NCI-H2029 (cell line): ENCODE measurements around the gene ARHGEF16.

Source experiments
- DNase-seq: peaks from one replicate; lab custom pipeline; 2025; lab: John Stamatoyannopoulos, UW

The ARHGEF16 gene

GRCh38 chr1:3502641-3503524 lies 48.4 kb downstream of the ARHGEF16 start:
- DNase-seq, result no peak

DNA sequence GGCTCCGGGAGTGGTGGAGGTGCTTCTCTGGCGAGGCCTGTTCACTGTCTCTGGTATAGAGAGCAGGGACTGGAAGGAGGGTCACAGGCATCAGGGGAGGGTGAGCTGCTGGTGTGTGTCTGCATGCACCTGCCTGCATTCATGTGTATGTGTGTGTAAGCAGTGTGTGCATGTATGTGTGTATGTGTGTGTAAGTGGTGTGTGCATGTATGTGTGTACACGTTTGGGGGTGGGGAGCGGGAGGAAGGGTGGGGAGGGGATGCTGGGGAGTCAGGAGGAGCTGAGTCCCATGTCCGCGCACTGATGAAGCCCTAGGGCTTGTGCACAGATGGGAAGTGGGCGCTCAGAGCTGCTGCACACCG lies 49.0 kb downstream of the ARHGEF16 start:
- no peak for DNase-seq

- DNase-seq, result no peak
These were observed 49.8 kb downstream of the ARHGEF16 start for GRCh38 chr1:3504151-3504821.

- DNase-seq, result no peak
These were observed 50.3 kb downstream of the ARHGEF16 start for GRCh38 chr1:3504822-3505153.

DNA sequence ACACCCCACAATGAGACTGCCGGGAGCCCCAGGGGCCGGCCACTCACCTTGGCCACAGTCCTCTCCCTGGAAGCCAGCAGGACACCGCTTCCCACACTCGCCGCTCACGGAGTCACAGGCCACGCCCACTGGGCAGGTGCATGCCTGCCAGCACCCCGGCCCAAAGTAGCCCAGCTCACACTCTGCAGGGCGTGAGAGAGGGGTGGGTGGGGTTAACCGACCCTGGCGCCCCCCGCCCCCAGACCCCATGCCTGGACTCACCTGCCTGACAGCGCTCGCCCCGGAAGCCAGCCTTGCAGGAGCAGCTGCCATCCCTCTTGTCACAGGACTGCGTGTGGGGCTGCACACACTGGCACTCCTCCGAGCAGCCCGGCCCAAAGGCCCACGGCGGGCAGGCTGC lies 50.7 kb downstream of the ARHGEF16 start:
- DNase-seq, result no peak

GRCh38 chr1:3506041-3506440 lies 51.6 kb downstream of the ARHGEF16 start:
- no peak for DNase-seq

DNA sequence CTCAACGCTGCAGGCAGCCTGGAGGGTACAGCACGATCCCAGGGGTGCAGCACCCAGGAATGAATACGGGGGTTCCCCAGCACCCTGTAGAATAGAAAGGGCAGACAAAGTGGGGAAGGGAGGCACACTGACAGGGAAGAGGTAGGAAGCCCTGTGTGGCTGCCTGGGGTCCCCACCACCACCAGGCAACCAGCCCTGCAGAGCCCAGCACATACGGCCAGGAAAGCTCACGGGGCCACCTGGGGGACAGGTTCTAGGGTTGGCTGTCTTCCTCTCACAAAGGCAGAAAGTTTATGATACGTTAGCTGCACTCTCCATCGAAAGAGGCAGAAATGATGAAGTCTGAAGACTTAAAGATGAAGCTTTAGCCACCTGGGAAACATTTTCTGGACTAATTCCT lies 52.5 kb downstream of the ARHGEF16 start:
- no peak for DNase-seq

DNA sequence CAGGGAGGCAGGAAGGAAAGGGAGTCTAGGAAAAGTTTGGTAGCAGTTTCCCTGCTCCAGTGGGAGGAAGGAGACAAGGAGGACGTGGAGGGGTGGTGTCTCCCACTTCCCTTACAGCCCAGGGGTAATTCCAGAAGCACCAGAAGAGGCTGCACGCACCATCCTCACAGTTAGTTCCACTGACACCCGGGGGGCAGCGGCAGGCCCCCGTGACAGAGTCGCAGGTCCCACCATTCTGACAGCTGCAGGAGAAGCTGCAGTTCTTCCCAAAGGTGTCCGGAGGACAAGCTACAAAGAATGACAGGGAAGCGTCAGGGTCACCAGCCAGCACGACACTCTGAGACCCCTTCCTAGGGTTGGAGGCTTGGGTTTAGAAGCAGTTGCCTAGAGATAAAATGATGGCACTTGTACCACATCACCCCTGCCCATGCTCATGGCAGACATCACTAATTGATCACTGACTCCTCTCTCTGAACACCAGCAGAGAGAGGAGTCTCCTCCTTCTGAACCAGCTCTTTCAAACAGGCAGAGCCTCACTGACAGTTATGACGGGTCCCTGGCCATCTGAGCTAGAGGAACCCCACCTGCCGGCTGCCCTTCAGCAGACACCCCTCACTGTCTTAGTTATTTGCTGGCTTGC lies 53.3 kb downstream of the ARHGEF16 start:
- no peak for DNase-seq

- DNase-seq, result no peak
These were observed 54.4 kb downstream of the ARHGEF16 start for GRCh38 chr1:3508757-3509415.

DNA sequence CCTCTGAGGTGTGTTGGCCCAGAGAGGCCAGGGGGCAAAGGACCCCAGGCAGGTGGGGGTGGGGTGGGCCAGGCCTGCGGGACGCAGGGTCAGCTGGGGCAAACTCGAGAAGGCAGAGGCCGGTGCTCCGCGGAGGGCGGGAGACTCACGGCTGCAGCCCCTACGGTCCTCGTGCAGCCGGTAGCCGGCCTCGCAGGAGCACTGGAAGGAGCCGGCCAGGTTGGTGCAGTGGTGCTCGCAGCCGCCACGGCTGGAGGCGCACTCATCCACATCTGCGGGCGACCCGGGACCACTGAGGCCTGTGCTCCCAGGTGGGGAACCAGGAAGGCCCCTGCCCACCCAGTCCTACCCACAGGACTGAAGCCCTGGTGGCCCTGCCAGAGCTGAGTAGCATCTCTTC lies 55.3 kb downstream of the ARHGEF16 start:
- no peak for DNase-seq

DNA sequence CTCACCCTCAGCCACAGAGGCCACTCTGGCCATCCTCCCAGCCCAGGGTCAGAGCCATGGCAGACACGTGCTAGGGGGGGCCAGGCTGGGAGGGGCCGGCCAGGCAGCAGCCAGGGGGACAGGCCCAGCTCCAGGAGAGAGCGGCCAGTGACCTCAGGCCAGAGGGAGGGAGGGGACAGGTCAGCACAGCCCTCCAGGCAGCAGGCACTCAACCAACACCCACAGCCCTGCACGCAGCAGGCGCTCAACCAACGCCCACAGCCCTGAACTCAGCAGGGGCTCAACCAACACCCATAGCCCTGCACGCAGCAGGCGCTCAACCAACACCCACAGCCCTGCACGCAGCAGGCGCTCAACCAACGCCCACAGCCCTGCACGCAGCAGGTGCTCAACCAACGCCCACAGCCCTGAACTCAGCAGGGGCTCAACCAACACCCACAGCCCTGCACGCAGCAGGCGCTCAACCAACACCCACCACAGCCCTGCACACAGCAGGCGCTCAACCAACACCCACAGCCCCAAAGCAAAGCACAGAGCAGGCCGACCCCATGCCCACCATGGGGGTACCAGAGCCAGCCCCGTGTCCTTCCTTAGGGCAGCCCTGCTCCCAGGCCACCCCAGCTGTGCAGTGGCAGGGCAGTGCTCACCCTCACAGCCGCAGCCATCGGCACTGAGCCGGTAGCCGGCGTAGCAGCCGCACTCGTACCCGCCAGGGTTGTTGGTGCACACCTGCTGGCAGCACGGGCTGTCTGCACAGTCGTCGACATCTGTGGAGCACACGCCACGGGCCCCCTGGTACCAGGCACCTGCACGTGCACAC lies 55.9 kb downstream of the ARHGEF16 start:
- no peak for DNase-seq

DNA sequence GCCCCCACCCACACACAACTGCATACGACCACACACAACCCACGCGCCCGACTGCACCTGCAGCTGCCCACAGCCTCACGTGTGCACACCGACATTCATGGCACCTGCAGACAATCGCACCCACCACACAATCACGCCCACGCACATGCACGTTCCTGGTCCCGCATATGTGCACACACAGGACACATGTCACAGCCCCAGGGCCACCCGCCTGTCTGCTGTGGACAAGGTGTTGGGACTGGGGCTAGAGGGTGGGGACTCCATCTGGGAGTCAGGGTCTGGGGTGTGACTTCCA lies 56.4 kb downstream of the ARHGEF16 start:
- no peak for DNase-seq

GRCh38 chr1:3511306-3511705 lies 56.8 kb downstream of the ARHGEF16 start:
- DNase-seq, result no peak

GRCh38 chr1:3511856-3512255 lies 57.4 kb downstream of the ARHGEF16 start:
- DNase-seq, result no peak

GRCh38 chr1:3514404-3514803 lies 59.9 kb downstream of the ARHGEF16 start:
- no peak for DNase-seq

- no peak for DNase-seq
These were observed 60.8 kb downstream of the ARHGEF16 start for GRCh38 chr1:3515272-3515671.

DNA sequence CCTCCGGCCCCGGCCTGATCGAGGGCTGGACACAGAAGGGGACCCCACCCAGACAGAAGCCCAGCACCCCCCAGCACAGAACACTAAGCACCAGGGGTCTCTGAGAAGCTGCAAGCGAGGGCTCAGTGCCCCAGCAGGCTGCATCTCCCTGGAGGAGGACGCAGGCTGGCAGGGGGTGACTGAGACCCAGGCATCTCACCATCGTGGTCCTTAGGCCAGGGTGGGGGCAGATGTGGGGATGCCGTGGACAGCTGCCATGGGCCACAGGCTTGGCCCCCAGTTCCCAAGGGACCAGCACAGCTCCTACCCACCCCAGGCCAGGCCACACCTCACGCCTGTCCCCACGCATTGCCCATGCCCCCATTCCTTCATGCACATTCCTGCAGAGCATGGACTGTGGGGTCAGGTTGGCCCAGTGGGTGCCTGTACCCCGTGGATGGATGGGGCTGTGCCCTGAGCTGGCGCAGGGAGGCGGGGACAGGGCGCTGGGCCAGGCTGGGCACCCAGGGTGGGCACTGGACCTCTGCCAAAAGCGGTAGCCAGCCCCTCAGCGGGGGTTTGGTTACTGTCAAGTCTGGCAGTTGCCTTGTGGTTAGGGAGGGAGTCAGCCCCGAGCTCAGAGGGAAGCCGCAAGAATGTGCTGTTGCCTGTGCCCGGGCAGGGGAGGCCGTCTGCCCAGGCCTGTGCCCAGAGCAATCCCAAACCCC lies 61.5 kb downstream of the ARHGEF16 start:
- no peak for DNase-seq

DNA sequence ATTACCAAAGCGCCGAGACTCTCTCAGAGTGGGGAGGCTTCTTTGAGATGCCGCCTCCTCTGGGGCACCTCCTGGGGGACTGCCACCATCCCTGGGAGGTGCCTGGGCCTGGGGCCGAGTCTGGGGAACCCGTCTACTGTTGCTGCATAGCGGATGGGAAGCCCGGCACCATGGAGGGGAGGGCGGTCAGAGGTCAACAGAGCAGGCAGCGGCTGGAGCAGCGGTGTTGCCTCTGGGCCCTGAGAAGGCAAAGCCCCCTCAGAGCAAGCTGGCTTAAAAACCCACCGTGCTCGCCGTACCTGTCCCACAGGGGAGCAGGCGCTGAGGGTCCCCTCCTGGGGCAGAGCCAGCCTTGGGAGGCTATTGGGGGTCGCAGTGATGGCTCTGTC lies 62.0 kb downstream of the ARHGEF16 start:
- DNase-seq, result no peak

DNA sequence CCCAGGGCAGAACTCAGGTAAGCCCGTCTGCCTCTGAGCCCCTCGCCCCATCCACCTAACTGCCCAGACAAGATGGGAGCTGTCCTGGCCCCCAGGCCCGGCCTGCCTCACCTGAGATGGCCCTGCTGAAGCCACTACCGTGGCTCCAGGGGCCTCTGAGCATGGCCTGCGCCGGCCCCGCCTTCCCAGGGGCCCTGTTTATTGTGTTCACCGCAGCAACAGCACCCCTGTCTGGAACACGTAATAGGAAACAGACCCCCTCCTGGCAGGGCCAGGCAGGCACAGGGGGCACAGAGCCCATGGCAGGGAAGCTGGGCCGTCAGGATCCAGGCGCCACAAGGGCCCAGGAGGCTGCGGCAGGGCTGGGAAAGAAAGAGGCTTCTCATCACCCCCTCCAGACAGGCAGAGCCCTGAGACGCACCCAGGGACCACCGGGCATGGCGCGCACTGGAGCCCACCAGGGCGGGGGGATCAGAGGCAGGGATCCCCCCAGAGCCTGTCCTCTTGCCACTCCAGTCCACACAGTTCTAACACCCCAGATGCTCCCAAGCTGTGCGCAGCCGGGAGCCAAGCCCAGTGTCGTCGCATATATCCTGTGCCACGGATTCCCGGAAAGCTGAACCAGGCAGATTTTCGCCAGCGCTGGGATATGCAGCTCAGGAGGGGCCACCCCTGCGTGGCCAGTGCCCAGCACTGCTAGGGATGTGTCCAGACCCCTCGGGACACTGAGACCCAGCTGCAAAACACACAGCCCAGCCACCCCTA lies 62.6 kb downstream of the ARHGEF16 start:
- DNase-seq, result no peak

GRCh38 chr1:3518256-3518655 lies 63.8 kb downstream of the ARHGEF16 start:
- no peak for DNase-seq

- DNase-seq, result no peak
These were observed 64.3 kb downstream of the ARHGEF16 start for GRCh38 chr1:3518756-3519155.
